Measurements from ENCODE around the gene PGGHG.
A peak's percentile ranks its signal among the peaks of the same experiment; 100 is the strongest.
"Not testable (repeated sequence)": the region's sequence is repeated elsewhere in the genome, so short reads cannot be mapped to it uniquely, and the experiment has no call there.

The PGGHG gene

GRCh38 chr11:313787-314553 is 25.0 kb downstream of the PGGHG start, which contains the start of gene IFITM1:
TSS of gene IFITM1 (plus strand) at chr11:314040. CDS start at chr11:314171, 131 bp downstream.
- Histone ChIP-seq H3F3A (ENCODE audit: low read depth) (peaks cover 16% of the 10 kb centered on the region; the same call in 1 of the 2 replicates), H3K4me1 (ENCODE audit: insufficient read depth, low read length, poor library complexity, severe bottlenecking) (peaks cover 29% of the 10 kb centered on the region), H3K9ac (ENCODE audit: low read depth, low read length, poor library complexity, severe bottlenecking) (peak within 1 kb of the TSS; percentile 100), H3K4me2 (ENCODE audit: low read depth, low read length, poor library complexity, severe bottlenecking) (peak within 1 kb of the TSS; percentile 93), H3K4me3 (ENCODE audit: low read length, poor library complexity, severe bottlenecking) (peak within 1 kb of the TSS; percentile 100), H3K79me2 (ENCODE audit: insufficient read depth, low read length) (peaks cover 79% of the 10 kb centered on the region), H4K20me1 (ENCODE audit: insufficient read depth, low read length, poor library complexity, severe bottlenecking) (peaks cover 44% of the 10 kb centered on the region), H3K9me3 (ENCODE audit: insufficient read depth, low read depth, low read length) (no peaks in the 10 kb centered on the region), H3K27me3 (ENCODE audit: insufficient read depth, low read length, poor library complexity, severe bottlenecking) (peaks cover 32% of the 10 kb centered on the region), H3K9me2 (replicated peaks; ENCODE audit: low read depth, low read length) (no peaks in the 10 kb centered on the region), H3K36me3 (ENCODE audit: insufficient read depth, low read length) (peaks cover 30% of the 10 kb centered on the region), H2AFZ (ENCODE audit: low read length) (no peak within 1 kb of the TSS)
- TF ChIP-seq, protein P1, sequence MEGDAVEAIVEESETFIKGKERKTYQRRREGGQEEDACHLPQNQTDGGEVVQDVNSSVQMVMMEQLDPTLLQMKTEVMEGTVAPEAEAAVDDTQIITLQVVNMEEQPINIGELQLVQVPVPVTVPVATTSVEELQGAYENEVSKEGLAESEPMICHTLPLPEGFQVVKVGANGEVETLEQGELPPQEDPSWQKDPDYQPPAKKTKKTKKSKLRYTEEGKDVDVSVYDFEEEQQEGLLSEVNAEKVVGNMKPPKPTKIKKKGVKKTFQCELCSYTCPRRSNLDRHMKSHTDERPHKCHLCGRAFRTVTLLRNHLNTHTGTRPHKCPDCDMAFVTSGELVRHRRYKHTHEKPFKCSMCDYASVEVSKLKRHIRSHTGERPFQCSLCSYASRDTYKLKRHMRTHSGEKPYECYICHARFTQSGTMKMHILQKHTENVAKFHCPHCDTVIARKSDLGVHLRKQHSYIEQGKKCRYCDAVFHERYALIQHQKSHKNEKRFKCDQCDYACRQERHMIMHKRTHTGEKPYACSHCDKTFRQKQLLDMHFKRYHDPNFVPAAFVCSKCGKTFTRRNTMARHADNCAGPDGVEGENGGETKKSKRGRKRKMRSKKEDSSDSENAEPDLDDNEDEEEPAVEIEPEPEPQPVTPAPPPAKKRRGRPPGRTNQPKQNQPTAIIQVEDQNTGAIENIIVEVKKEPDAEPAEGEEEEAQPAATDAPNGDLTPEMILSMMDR (conservative IDR thresholded peaks at IDR 0.05; ENCODE audit: low read length): no peak
- no peak for TF ChIP-seq EZH2phosphoT487 (IDR thresholded peaks at IDR 0.05; ENCODE audit: borderline replicate concordance)

GRCh38 chr11:314554-314875 is 25.6 kb downstream of the PGGHG start:
- Histone ChIP-seq H3F3A (ENCODE audit: low read depth) (peaks cover 16% of the 10 kb centered on the region; the same call in 1 of the 2 replicates), H3K4me3 (ENCODE audit: low read length, poor library complexity, severe bottlenecking) (peak overlapping the region; percentile 100), H3K36me3 (ENCODE audit: insufficient read depth, low read length) (peaks cover 30% of the 10 kb centered on the region), H3K9ac (ENCODE audit: low read depth, low read length, poor library complexity, severe bottlenecking) (peak overlapping the region; percentile 100), H3K27me3 (ENCODE audit: insufficient read depth, low read length, poor library complexity, severe bottlenecking) (peaks cover 32% of the 10 kb centered on the region), H3K4me2 (ENCODE audit: low read depth, low read length, poor library complexity, severe bottlenecking) (peak overlapping the region; percentile 93), H3K79me2 (ENCODE audit: insufficient read depth, low read length) (peaks cover 79% of the 10 kb centered on the region), H4K20me1 (ENCODE audit: insufficient read depth, low read length, poor library complexity, severe bottlenecking) (peaks cover 41% of the 10 kb centered on the region), H3K4me1 (ENCODE audit: insufficient read depth, low read length, poor library complexity, severe bottlenecking) (peaks cover 31% of the 10 kb centered on the region)
- H3K9me2 ChIP-seq (replicated peaks; ENCODE audit: low read depth, low read length); H2AFZ ChIP-seq (ENCODE audit: low read length); H3K9me3 ChIP-seq (ENCODE audit: insufficient read depth, low read depth, low read length): not testable (repeated sequence)

DNA sequence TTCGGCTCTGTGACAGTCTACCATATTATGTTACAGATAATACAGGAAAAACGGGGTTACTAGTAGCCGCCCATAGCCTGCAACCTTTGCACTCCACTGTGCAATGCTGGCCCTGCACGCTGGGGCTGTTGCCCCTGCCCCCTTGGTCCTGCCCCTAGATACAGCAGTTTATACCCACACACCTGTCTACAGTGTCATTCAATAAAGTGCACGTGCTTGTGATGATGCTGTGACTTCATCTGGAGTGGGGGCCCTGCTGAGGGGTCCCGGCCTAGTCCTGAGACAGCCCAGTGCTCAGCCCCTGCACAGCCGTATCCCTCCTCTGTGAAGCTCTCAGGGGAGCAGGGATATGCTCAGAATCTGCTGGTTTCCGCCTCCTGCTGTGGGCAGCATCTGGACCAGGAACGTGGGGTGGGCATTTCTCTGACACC is 26.1 kb downstream of the PGGHG start:
- H3K9me3 ChIP-seq (ENCODE audit: insufficient read depth, low read depth, low read length): no peaks in the 10 kb centered on the region
- no peak for TF ChIP-seq EZH2phosphoT487 (IDR thresholded peaks at IDR 0.05; ENCODE audit: borderline replicate concordance)
- TF ChIP-seq, protein P1 (conservative IDR thresholded peaks at IDR 0.05; ENCODE audit: low read length): no peak
- peaks cover 16% of the 10 kb centered on the region; the same call in 1 of the 2 replicates for H3F3A ChIP-seq (ENCODE audit: low read depth)
- H3K4me2 ChIP-seq (ENCODE audit: low read depth, low read length, poor library complexity, severe bottlenecking): peak overlapping the region; percentile 93
- H2AFZ ChIP-seq (ENCODE audit: low read length): no peak overlapping the region
- peaks cover 41% of the 10 kb centered on the region for H4K20me1 ChIP-seq (ENCODE audit: insufficient read depth, low read length, poor library complexity, severe bottlenecking)
- H3K79me2 ChIP-seq (ENCODE audit: insufficient read depth, low read length): peaks cover 76% of the 10 kb centered on the region
- H3K9ac ChIP-seq (ENCODE audit: low read depth, low read length, poor library complexity, severe bottlenecking): peak overlapping the region; percentile 100
- peaks cover 32% of the 10 kb centered on the region for H3K27me3 ChIP-seq (ENCODE audit: insufficient read depth, low read length, poor library complexity, severe bottlenecking)
- H3K36me3 ChIP-seq (ENCODE audit: insufficient read depth, low read length): peaks cover 30% of the 10 kb centered on the region
- peaks cover 31% of the 10 kb centered on the region for H3K4me1 ChIP-seq (ENCODE audit: insufficient read depth, low read length, poor library complexity, severe bottlenecking)
- H3K4me3 ChIP-seq (ENCODE audit: low read length, poor library complexity, severe bottlenecking): peak overlapping the region; percentile 100
- H3K9me2 ChIP-seq (replicated peaks; ENCODE audit: low read depth, low read length): no peaks in the 10 kb centered on the region
